Myocyte (in vitro differentiated cells): ENCODE results near the gene STIP1. TPM values are rescaled to one million over a fixed set of nuclear protein-coding genes. Genes with fewer than 3 reads are reported as not detected.

Experiments
- DNase-seq: peaks from one replicate; pipeline ENCODE4 v3.0.0-alpha.2; 2012; ENCODE audit warnings: low read depth
- total RNA-seq: library from RNA; depleted of rRNA; stranded (reverse); fragments of >200 nt; gene quantifications from 2 replicates; pipeline ENCODE4 v1.2.3, GENCODE V29; 2014

Gene STIP1
- total RNA-seq, 1 donor from 2014 or later = 216 TPM

GRCh38 chr11:64220798-64221197 is 34.8 kb downstream of the STIP1 start:
- no peak for DNase-seq

DNA sequence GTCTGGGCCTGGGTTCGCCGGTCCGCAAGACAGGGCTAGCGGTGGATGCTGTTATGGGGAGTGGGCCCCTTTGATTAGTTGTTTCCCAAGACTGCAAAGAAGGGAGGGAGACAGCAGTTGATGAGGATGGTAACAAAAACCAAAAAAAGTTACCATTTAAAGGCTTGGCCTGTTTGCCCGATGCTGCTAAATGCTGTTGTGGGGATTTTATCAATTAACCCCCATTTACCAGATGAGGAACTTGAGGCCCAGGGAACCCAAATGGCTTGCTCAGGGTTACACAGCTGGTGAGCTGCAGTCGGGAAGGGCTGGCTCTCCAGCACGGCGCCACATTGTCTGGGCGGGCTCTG is 36.7 kb downstream of the STIP1 start:
- no peak for DNase-seq

DNA sequence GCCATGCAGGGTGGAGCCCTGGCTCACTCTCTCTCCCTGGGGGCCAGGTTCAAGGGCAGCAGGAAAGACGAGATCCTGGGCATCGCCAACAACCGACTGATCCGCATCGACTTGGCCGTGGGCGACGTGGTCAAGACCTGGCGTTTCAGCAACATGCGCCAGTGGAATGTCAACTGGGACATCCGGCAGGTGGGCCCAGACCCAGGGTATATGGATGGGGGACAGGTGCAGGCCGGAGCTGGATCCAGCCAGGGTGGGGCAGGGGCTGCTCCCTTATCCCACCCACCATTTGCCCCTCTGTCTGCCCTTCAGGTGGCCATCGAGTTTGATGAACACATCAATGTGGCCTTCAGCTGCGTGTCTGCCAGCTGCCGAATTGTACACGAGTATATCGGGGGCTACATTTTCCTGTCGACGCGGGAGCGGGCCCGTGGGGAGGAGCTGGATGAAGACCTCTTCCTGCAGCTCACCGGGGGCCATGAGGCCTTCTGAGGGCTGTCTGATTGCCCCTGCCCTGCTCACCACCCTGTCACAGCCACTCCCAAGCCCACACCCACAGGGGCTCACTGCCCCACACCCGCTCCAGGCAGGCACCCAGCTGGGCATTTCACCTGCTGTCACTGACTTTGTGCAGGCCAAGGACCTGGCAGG is 37.2 kb downstream of the STIP1 start:
- DNase-seq = peak; percentile 51

GRCh38 chr11:64224151-64224890 is 38.4 kb downstream of the STIP1 start:
- DNase-seq = no peak

DNA sequence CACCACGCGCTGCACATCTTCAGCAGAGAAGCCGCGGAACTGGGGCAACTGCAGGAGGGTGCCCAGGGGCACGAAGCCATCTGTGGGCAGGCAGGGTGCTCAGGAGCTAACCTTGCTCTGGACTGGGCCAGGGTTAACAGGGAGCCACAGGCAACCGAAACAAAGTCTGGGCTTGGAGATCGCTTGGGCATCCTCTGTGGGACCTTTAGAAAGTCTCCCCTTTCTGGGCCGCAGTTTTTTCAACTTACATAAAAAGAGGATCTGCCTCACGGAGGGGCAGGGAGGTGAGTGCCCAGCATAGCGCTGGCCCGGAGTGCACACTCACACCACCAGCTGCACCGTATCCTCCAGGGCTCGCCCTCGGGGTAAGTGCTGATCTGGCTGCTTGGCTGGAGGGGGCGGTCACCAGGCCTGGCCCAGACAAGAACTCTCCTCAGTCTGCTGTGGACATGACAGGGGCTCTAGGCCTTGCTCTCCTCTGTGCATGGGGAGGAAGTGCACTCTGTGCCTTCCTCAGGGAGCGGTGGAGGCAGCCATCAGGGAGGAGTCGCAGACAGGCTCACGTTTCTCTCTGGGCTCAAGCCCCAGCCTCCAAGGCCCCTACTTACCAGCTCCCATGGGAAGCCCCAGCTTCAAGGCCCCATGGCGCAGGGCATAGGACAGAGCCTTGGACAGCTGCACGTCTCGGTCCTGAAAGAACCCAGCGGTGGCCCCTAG is 39.1 kb downstream of the STIP1 start:
- DNase-seq = no peak

- peak; percentile 91 for DNase-seq
Observed at GRCh38 chr11:64225608-64226506, 39.9 kb downstream of the STIP1 start, which contains the start of the genes NUDT22 and TRPT1. Gene NUDT22 (plus strand): TSS chr11:64226274. CDS start chr11:64226653, 379 bp downstream. Gene TRPT1 (minus strand): TSS chr11:64226186. CDS start chr11:64225860, 326 bp downstream.

- DNase-seq = peak; percentile 90
Observed at GRCh38 chr11:64226507-64227051, 40.6 kb downstream of the STIP1 start.

DNA sequence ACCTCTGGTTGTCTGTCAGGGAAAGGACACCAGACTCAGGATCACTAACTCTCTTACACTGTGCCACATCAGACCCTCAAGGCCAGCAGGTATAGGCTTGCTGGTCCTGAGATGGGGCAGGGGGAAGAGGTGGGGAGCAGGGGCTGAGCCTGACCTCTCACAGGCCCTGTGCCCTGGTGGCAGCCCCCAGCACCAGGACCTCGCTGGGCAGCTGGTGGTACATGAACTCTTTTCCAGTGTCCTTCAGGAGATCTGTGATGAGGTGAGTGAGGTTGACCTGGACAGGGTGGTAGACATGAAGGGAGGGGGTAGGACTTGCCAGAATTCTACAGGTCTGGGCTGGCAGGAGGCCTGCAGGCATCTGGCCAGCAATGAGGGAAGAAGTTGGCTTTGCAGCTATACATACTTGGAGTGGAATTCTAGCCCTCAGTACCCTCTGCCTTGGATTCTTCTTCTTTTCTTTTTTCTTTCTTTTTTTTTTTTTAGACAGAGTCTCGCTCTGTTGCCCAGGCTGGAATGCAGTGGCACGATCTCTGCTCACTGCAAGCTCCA is 41.5 kb downstream of the STIP1 start:
- no peak for DNase-seq

GRCh38 chr11:64229090-64229743 is 43.2 kb downstream of the STIP1 start:
- DNase-seq = no peak

GRCh38 chr11:64229744-64230170 is 43.8 kb downstream of the STIP1 start:
- no peak for DNase-seq

GRCh38 chr11:64230171-64230984 is 44.4 kb downstream of the STIP1 start, which contains the start of gene DNAJC4:
Gene DNAJC4 (plus strand): TSS chr11:64230548. CDS start chr11:64230855, 307 bp downstream.
- DNase-seq = peak; percentile 83

- DNase-seq = no peak
Observed at GRCh38 chr11:64230985-64231365, 45.0 kb downstream of the STIP1 start.

GRCh38 chr11:64231546-64231945 is 45.6 kb downstream of the STIP1 start:
- no peak for DNase-seq

GRCh38 chr11:64232182-64232966 is 46.4 kb downstream of the STIP1 start:
- no peak for DNase-seq

- DNase-seq = no peak
Observed at GRCh38 chr11:64232967-64233315, 47.0 kb downstream of the STIP1 start.

DNA sequence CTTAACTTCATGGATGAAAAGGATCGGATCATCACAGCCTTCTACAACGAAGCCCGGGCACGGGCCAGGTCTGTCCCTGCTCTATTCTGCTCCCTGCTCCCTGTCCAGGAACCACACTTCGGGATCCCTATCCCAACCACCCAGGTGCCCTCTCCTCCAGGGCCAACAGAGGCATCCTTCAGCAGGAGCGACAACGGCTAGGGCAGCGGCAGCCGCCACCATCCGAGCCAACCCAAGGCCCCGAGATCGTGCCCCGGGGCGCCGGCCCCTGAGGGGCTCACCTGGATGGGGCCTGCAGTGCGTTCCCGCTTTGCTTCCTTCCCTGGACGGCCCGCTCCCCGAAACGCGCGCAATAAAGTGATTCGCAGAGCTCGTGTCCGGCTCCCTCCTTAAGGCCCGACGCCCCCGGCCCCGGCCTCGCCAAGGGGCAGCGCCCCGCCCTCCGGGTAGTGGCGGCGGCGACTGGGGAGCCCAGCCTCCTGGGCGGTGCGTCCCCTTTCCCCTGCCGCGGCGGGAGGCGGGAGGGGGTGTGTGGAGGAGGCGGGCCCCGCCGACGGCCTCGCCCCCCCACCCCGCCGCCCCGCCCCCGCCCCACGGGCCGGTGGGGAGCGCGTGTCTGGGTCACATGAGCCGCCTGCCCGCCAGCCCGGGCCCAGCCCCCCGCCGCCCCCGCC is 48.1 kb downstream of the STIP1 start, which contains the start of gene VEGFB:
VEGFB (plus strand) TSS at position 672 of the 674 bp plus-strand sequence. CDS start 250 bp downstream, outside the sequence.
- peak; percentile 63 for DNase-seq

GRCh38 chr11:64234647-64235379 is 48.8 kb downstream of the STIP1 start:
- DNase-seq = peak; percentile 43
